IMR-90 (cell line): ENCODE results near the gene ZNF746. TPM values are rescaled to one million over a fixed set of nuclear protein-coding genes. Genes with fewer than 3 reads are reported as not detected.

Experiments used
- ATAC-seq: fragments of 200-7000 bp; cut with Tn5 transposase; 2 replicates; pipeline ENCODE4 v1.9.1; 2020; ENCODE audit warnings: low read depth, mild to moderate bottlenecking, moderate library complexity
- BruUV-seq: library from RNA; stranded (reverse); fragments of 400-500 nt; replicated peaks from 2 replicates; lab custom pipeline; 2021; lab: Mats Ljungman, UMichigan
- CTCF ChIA-PET: fragments of 300-600 bp; formaldehyde crosslinking; extraction: SDS; loops from one replicate; lab custom pipeline; 2021; ENCODE audit warnings: antibody characterized with exemption; lab: Yijun Ruan, JAX
- POLR2A ChIA-PET: fragments of 300-600 bp; sonication (Branson Sonifier 250); formaldehyde crosslinking; loops from one replicate; lab custom pipeline; 2022; ENCODE audit warnings: antibody characterized with exemption; ENCODE audit not compliant: unreplicated experiment; lab: Charles Lee
- DNase-seq: peaks from one replicate; pipeline ENCODE4 v3.0.0; 2013
- H2AFZ ChIP-seq: replicated peaks from 2 replicates; pipeline ENCODE3; 2013; ENCODE audit warnings: low read length, mild to moderate bottlenecking; ENCODE audit not compliant: poor library complexity
- H2AK5ac ChIP-seq: 2 replicates; pipeline ENCODE4 v1.6.1; 2013; ENCODE audit warnings: low read depth, low read length, inconsistent platforms
- H2AK9ac ChIP-seq: replicated peaks from 2 replicates; pipeline ENCODE3; 2013; ENCODE audit warnings: mild to moderate bottlenecking, low read depth, low read length, moderate library complexity; ENCODE audit not compliant: poor library complexity
- H2BK120ac ChIP-seq: 2 replicates; pipeline ENCODE4 v1.6.1; 2013; ENCODE audit warnings: low read depth, low read length, inconsistent platforms
- H2BK15ac ChIP-seq: 3 replicates; pipeline ENCODE4 v1.6.1; 2013; ENCODE audit warnings: low read depth, low read length, inconsistent platforms
- H2BK20ac ChIP-seq: 2 replicates; pipeline ENCODE4 v1.6.1; 2013; ENCODE audit warnings: low read depth, mild to moderate bottlenecking, inconsistent platforms, low read length, moderate library complexity
- H2BK5ac ChIP-seq: 2 replicates; pipeline ENCODE4 v1.6.1; 2013; ENCODE audit warnings: mild to moderate bottlenecking, low read depth, low read length, inconsistent platforms; ENCODE audit not compliant: poor library complexity, severe bottlenecking
- H3K14ac ChIP-seq: replicated peaks from 2 replicates; pipeline ENCODE4 v1.6.1; 2013; ENCODE audit warnings: low read depth, low read length, inconsistent platforms
- H3K18ac ChIP-seq: 2 replicates; pipeline ENCODE4 v1.6.1; 2013; ENCODE audit warnings: low read depth, low read length, control low read depth
- H3K23ac ChIP-seq: 2 replicates; pipeline ENCODE4 v1.6.1; 2013; ENCODE audit warnings: low read depth, low read length, inconsistent platforms
- H3K27ac ChIP-seq: 2 replicates; pipeline ENCODE4 v1.5.1; 2013; ENCODE audit warnings: mild to moderate bottlenecking, control low read depth, low read length; ENCODE audit not compliant: insufficient read depth
- H3K27me3 ChIP-seq: 2 replicates; pipeline ENCODE4 v1.6.1; 2013; ENCODE audit warnings: low read length; ENCODE audit not compliant: control insufficient read depth, insufficient read depth
- H3K36me3 ChIP-seq: 2 replicates; pipeline ENCODE4 v1.6.1; 2013; ENCODE audit warnings: low read length, mixed read lengths; ENCODE audit not compliant: control insufficient read depth, insufficient read depth
- H3K4ac ChIP-seq: 2 replicates; pipeline ENCODE4 v1.6.1; 2013; ENCODE audit warnings: low read depth, low read length, inconsistent platforms
- H3K4me1 ChIP-seq: 2 replicates; pipeline ENCODE4 v1.6.1; 2013; ENCODE audit warnings: low read length, mixed read lengths; ENCODE audit not compliant: control insufficient read depth, insufficient read depth
- H3K4me2 ChIP-seq: 2 replicates; pipeline ENCODE4 v1.6.1; 2013; ENCODE audit warnings: low read depth, mild to moderate bottlenecking, control low read depth, low read length, moderate library complexity
- H3K4me3 ChIP-seq: 2 replicates; pipeline ENCODE4 v1.5.1; 2013; ENCODE audit warnings: low read depth, mild to moderate bottlenecking, control low read depth, low read length, moderate library complexity; ENCODE audit not compliant: insufficient read depth
- H3K56ac ChIP-seq: 2 replicates; pipeline ENCODE4 v1.6.1; 2013; ENCODE audit warnings: low read length, inconsistent platforms; ENCODE audit not compliant: insufficient read depth; ENCODE audit errors: extremely low read depth
- H3K79me1 ChIP-seq, 2 experiments: 2 replicates each; pipeline ENCODE4 v1.6.1; 2013; ENCODE audit warnings: low read length in 2 of 2, inconsistent platforms in 1 of 2, low read depth in 1 of 2
- H3K9ac ChIP-seq: 2 replicates; pipeline ENCODE4 v1.6.1; 2013; ENCODE audit warnings: low read depth, low read length, control low read depth
- H3K9me1 ChIP-seq: 2 replicates; pipeline ENCODE4 v1.6.1; 2013; ENCODE audit warnings: low read length, inconsistent platforms; ENCODE audit not compliant: insufficient read depth
- H3K9me3 ChIP-seq: 2 replicates; pipeline ENCODE4 v1.6.1; 2013; ENCODE audit warnings: low read length; ENCODE audit not compliant: control insufficient read depth, insufficient read depth
- H4K20me1 ChIP-seq: 2 replicates; pipeline ENCODE4 v1.6.1; 2013; ENCODE audit warnings: low read length, inconsistent platforms; ENCODE audit not compliant: insufficient read depth
- H4K5ac ChIP-seq: 2 replicates; pipeline ENCODE4 v1.6.1; 2013; ENCODE audit warnings: mild to moderate bottlenecking, low read depth, low read length, control low read depth
- H4K8ac ChIP-seq, 2 experiments: 2 replicates each; pipeline ENCODE4 v1.6.1; 2013; ENCODE audit warnings: low read depth in 2 of 2, low read length in 2 of 2, control low read depth in 1 of 2, inconsistent platforms in 1 of 2
- H4K91ac ChIP-seq: 2 replicates; pipeline ENCODE4 v1.6.1; 2013; ENCODE audit warnings: low read depth, low read length, inconsistent platforms; ENCODE audit not compliant: insufficient read depth
- NFE2L2 ChIP-seq: fragments of 150-350 bp; IDR thresholded peaks from 2 replicates; pipeline ENCODE4 v1.6.1; 2016; ENCODE audit warnings: low read depth, mild to moderate bottlenecking, low read length
- WGBS, 2 experiments: methylation state at CpG; one replicate each; pipeline versions ENCODE4 v1.1.5 to v1.1.7; 2013; ENCODE audit warnings: missing lambda C conversion rate in 2 of 2; ENCODE audit not compliant: insufficient read length in 1 of 2; ENCODE audit errors: extremely low coverage in 2 of 2; 5-methylcytosine and 5-hydroxymethylcytosine counted together
- dilution Hi-C: fragments of 300-500 bp; cut with HindIII; formaldehyde crosslinking; loops from one replicate; pipeline ENCODE4 v1.14.3; 2018; ENCODE audit warnings: low sequenced_read_pairs; ENCODE audit not compliant: unreplicated experiment
- in situ Hi-C: fragments of 300-500 bp; cut with MboI; formaldehyde crosslinking; loops from 3 replicates; pipeline ENCODE4 v1.14.3; 2019; ENCODE audit warnings: low sequenced_read_pairs, inconsistent platforms, mixed read lengths
- intact Hi-C: fragments of 100-400 bp; cut with micrococcal nuclease; formaldehyde crosslinking; loops from 2 replicates; pipeline ENCODE4 v1.10.0; 2022
- polyA plus RNA-seq, 3 experiments: library from polyadenylated mRNA; depleted of rRNA; stranded (reverse); fragments of >200 nt; gene quantifications; 2 replicates each; pipeline ENCODE4 v1.2.3, GENCODE V29; 2012; ENCODE audit warnings: low replicate concordance in 1 of 3
- total RNA-seq: library from RNA; depleted of rRNA; stranded (reverse); fragments of >200 nt; gene quantifications from 2 replicates; pipeline ENCODE4 v1.2.3, GENCODE V29; 2012

Gene ZNF746
- total and polyA plus RNA-seq, 2 of the 4 experiments (the other 2 are of a cell fraction) = 6.6 to 8.4 TPM

- no peak overlapping the region for H2BK15ac ChIP-seq
- H2AK9ac ChIP-seq = no peak overlapping the region
- in situ Hi-C loops = no loop called here
- ChIA-PET CTCF (no interaction called here), POLR2A (no interaction called here)
- H3K9ac ChIP-seq = no peak overlapping the region
- H2BK5ac ChIP-seq = no peak overlapping the region
- peaks cover 39% of the 10 kb centered on the region for H3K36me3 ChIP-seq
- no peak overlapping the region for H3K14ac ChIP-seq
- no peak overlapping the region for H3K56ac ChIP-seq
- H3K27me3 ChIP-seq = no peaks in the 10 kb centered on the region
- no peak for TF ChIP-seq NFE2L2
- H2BK120ac ChIP-seq = no peak overlapping the region
- no peak overlapping the region for H3K23ac ChIP-seq
- 89% methylated on average over 10 of the region's 15 CpGs; no CpG with 5 or more reads in 1 of the 2 experiments for WGBS, 2 experiments
- H3K9me1 ChIP-seq = peaks cover 6% of the 10 kb centered on the region
- no peak overlapping the region for H4K5ac ChIP-seq
- H3K27ac ChIP-seq = no peak overlapping the region
- no TSS peak for BruUV-seq
- H3K4me1 ChIP-seq = no peaks in the 10 kb centered on the region
- no peak overlapping the region for H3K18ac ChIP-seq
- H3K4me2 ChIP-seq = no peak overlapping the region
- intact Hi-C loops = no loop called here
- no peak overlapping the region for H4K8ac ChIP-seq
- peaks cover 0 to 23% of the 10 kb centered on the region in 2 experiments; a peak in 3 of 4 replicates for H3K79me1 ChIP-seq
- ATAC-seq (no peak), DNase-seq (no peak)
- no peak overlapping the region for H4K91ac ChIP-seq
- dilution Hi-C loops = no loop called here
- no peak overlapping the region for H2AFZ ChIP-seq
- H4K20me1 ChIP-seq = no peaks in the 10 kb centered on the region
- no peaks in the 10 kb centered on the region for H3K9me3 ChIP-seq
- no peak overlapping the region for H3K4ac ChIP-seq
- no peak overlapping the region for H2BK20ac ChIP-seq
- H2AK5ac ChIP-seq = no peak overlapping the region
- H3K4me3 ChIP-seq = no peak overlapping the region
Observed at GRCh38 chr7:149436358-149436757, 61.3 kb downstream of the ZNF746 start.
